Measurements from ENCODE around the gene CDH4.

CDH4 gene

GRCh38 chr20:61502433-61502832 is 250.4 kb downstream of the CDH4 start:
- H3K4me3 ChIP-seq (ENCODE audit: low read depth, low read length): no peak overlapping the region
- in situ Hi-C loops (cut with HindIII; ENCODE audit: low sequenced_read_pairs): no loop called here
- peak; percentile 33 for DNase-seq (ENCODE audit: low read depth, low spot score)
- no peak for TF ChIP-seq CTCF (IDR thresholded peaks at IDR 0.05; ENCODE audit: low read depth, low read length)

GRCh38 chr20:61503106-61503505 is 251.0 kb downstream of the CDH4 start:
- DNase-seq (ENCODE audit: low read depth, low spot score): no peak
- in situ Hi-C loops (cut with HindIII; ENCODE audit: low sequenced_read_pairs): no loop called here
- H3K4me3 ChIP-seq (ENCODE audit: low read depth, low read length): no peak overlapping the region
- TF ChIP-seq CTCF (IDR thresholded peaks at IDR 0.05; ENCODE audit: low read depth, low read length): no peak

GRCh38 chr20:61505508-61505907 is 253.4 kb downstream of the CDH4 start:
- no peak for TF ChIP-seq CTCF (IDR thresholded peaks at IDR 0.05; ENCODE audit: low read depth, low read length)
- DNase-seq (ENCODE audit: low read depth, low spot score): no peak
- no peak overlapping the region for H3K4me3 ChIP-seq (ENCODE audit: low read depth, low read length)
- in situ Hi-C loops (cut with HindIII; ENCODE audit: low sequenced_read_pairs): no loop called here

GRCh38 chr20:61507778-61508177 is 255.7 kb downstream of the CDH4 start:
- in situ Hi-C loops (cut with HindIII; ENCODE audit: low sequenced_read_pairs): no loop called here
- no peak for DNase-seq (ENCODE audit: low read depth, low spot score)
- no peak overlapping the region for H3K4me3 ChIP-seq (ENCODE audit: low read depth, low read length)
- no peak for TF ChIP-seq CTCF (IDR thresholded peaks at IDR 0.05; ENCODE audit: low read depth, low read length)

GRCh38 chr20:61508301-61509096 is 256.4 kb downstream of the CDH4 start:
- DNase-seq (ENCODE audit: low read depth, low spot score): no peak
- no peak for TF ChIP-seq CTCF (IDR thresholded peaks at IDR 0.05; ENCODE audit: low read depth, low read length)
- in situ Hi-C loops (cut with HindIII; ENCODE audit: low sequenced_read_pairs): no loop called here
- no peak overlapping the region for H3K4me3 ChIP-seq (ENCODE audit: low read depth, low read length)

GRCh38 chr20:61510778-61511330 is 258.8 kb downstream of the CDH4 start:
- no peak overlapping the region for H3K4me3 ChIP-seq (ENCODE audit: low read depth, low read length)
- no peak for TF ChIP-seq CTCF (IDR thresholded peaks at IDR 0.05; ENCODE audit: low read depth, low read length)
- no peak for DNase-seq (ENCODE audit: low read depth, low spot score)
- in situ Hi-C loops (cut with HindIII; ENCODE audit: low sequenced_read_pairs): no loop called here

Measured in astrocyte of the spinal cord (primary cell).